ENCODE measurements around the gene PSTPIP1.

Gene PSTPIP1

GRCh38 chr15:77020348-77021087 is 25.6 kb downstream of the PSTPIP1 start:
- no peak for DNase-seq

GRCh38 chr15:77021088-77021481 is 26.2 kb downstream of the PSTPIP1 start:
- no peak for DNase-seq

- peak; percentile 66 for DNase-seq
Measured at GRCh38 chr15:77021803-77022381, 27.0 kb downstream of the PSTPIP1 start.

GRCh38 chr15:77022646-77023575 is 28.0 kb downstream of the PSTPIP1 start:
- no peak for DNase-seq

GRCh38 chr15:77023576-77024272 is 28.8 kb downstream of the PSTPIP1 start:
- DNase-seq, result no peak

GRCh38 chr15:77024273-77025082 is 29.6 kb downstream of the PSTPIP1 start:
- DNase-seq, result peak; percentile 54

- DNase-seq, result no peak
Measured at GRCh38 chr15:77025083-77025901, 30.4 kb downstream of the PSTPIP1 start.

GRCh38 chr15:77025941-77026411 is 31.1 kb downstream of the PSTPIP1 start:
- no peak for DNase-seq

GRCh38 chr15:77026501-77027110 is 31.7 kb downstream of the PSTPIP1 start:
- DNase-seq, result no peak

- DNase-seq, result no peak
Measured at GRCh38 chr15:77027111-77027696, 32.3 kb downstream of the PSTPIP1 start.

- no peak for DNase-seq
Measured at GRCh38 chr15:77027697-77028450, 32.9 kb downstream of the PSTPIP1 start.

GRCh38 chr15:77028451-77029165 is 33.7 kb downstream of the PSTPIP1 start:
- DNase-seq, result no peak

- DNase-seq, result no peak
Measured at GRCh38 chr15:77029166-77030047, 34.5 kb downstream of the PSTPIP1 start.

- DNase-seq, result no peak
Measured at GRCh38 chr15:77030048-77030927, 35.4 kb downstream of the PSTPIP1 start.

GRCh38 chr15:77030928-77031375 is 36.0 kb downstream of the PSTPIP1 start:
- no peak for DNase-seq

GRCh38 chr15:77031376-77032050 is 36.6 kb downstream of the PSTPIP1 start:
- peak; percentile 37 for DNase-seq

All from NCI-H226 (cell line).